HEK293 (cell line): ENCODE data around the gene PRKAG3.

Experiments used
- CTCF ChIP-seq: fragments of 450-650 bp; formaldehyde crosslinking; IDR thresholded peaks from 2 replicates; pipeline ENCODE4 v1.5.1; 2016; ENCODE audit warnings: missing biosample characterization, missing genetic modification characterization
- KLF16 ChIP-seq: fragments of 450-650 bp; formaldehyde crosslinking; IDR thresholded peaks from 2 replicates; pipeline ENCODE4 v1.5.1; 2017; ENCODE audit warnings: missing biosample characterization, missing genetic modification characterization
- PRDM10 ChIP-seq: fragments of 450-650 bp; formaldehyde crosslinking; IDR thresholded peaks from 2 replicates; pipeline ENCODE4 v1.5.1; 2016; ENCODE audit warnings: missing biosample characterization, missing genetic modification characterization
- REPIN1 ChIP-seq: fragments of 450-650 bp; formaldehyde crosslinking; IDR thresholded peaks from 2 replicates; pipeline ENCODE4 v1.5.1; 2017; ENCODE audit warnings: missing biosample characterization, missing genetic modification characterization, low read depth
- REST ChIP-seq: fragments of 450-650 bp; formaldehyde crosslinking; IDR thresholded peaks from 2 replicates; pipeline ENCODE4 v1.5.1; 2016; ENCODE audit warnings: missing biosample characterization, missing genetic modification characterization
- ZNF19 ChIP-seq: fragments of 450-650 bp; formaldehyde crosslinking; IDR thresholded peaks from 2 replicates; pipeline ENCODE4; 2016; ENCODE audit warnings: missing biosample characterization, missing genetic modification characterization, low read depth
- ZNF292 ChIP-seq: fragments of 450-650 bp; formaldehyde crosslinking; IDR thresholded peaks from 2 replicates; pipeline ENCODE4 v1.5.1; 2016; ENCODE audit warnings: low read depth, missing biosample characterization, missing genetic modification characterization, borderline replicate concordance
- ZNF530 ChIP-seq: fragments of 450-650 bp; formaldehyde crosslinking; IDR thresholded peaks from 2 replicates; pipeline ENCODE4 v1.5.1; 2016; ENCODE audit warnings: low read depth, missing biosample characterization, missing genetic modification characterization
- ZNF580 ChIP-seq: fragments of 450-650 bp; formaldehyde crosslinking; IDR thresholded peaks from 2 replicates; pipeline ENCODE4 v1.5.1; 2016; ENCODE audit warnings: missing biosample characterization, missing genetic modification characterization
- ZNF692 ChIP-seq: fragments of 450-650 bp; formaldehyde crosslinking; IDR thresholded peaks from 2 replicates; pipeline ENCODE4 v1.5.1; 2016; ENCODE audit warnings: missing biosample characterization, missing genetic modification characterization

GRCh38 chr2:218853766-218854165, 22.2 kb upstream of the PRKAG3 start:
- TF ChIP-seq ZNF692, result no peak
- no peak for TF ChIP-seq KLF16
- no peak for TF ChIP-seq ZNF580 (tag by site-specific recombination)
- TF ChIP-seq CTCF (tag by site-specific recombination), result no peak
- no peak for TF ChIP-seq REPIN1 (tag by site-specific recombination)
- TF ChIP-seq ZNF19 (tag by site-specific recombination), result no peak
- no peak for TF ChIP-seq ZNF292 (tag by site-specific recombination)
- TF ChIP-seq REST (tag by site-specific recombination), result no peak
- TF ChIP-seq ZNF530, result no peak
- peak; percentile 63 for TF ChIP-seq PRDM10 (tag by site-specific recombination)
